SK-N-SH treated with all-trans-retinoic acid at 6 μM for 48 hours (cell line): ENCODE measurements around the gene ITM2C.
A peak's percentile ranks its signal among the peaks of the same experiment; 100 is the strongest.

ENCODE experiments used
- ATAC-seq: fragments of 200-7000 bp; cut with Tn5 transposase; 3 replicates; pipeline ENCODE4 v1.9.1; 2020; ENCODE audit warnings: mild to moderate bottlenecking, moderate library complexity
- ARNTL ChIP-seq: fragments of 450-650 bp; formaldehyde crosslinking; IDR thresholded peaks from 2 replicates; pipeline ENCODE4 v1.5.0; 2020; ENCODE audit warnings: low read depth, mild to moderate bottlenecking, moderate library complexity, borderline replicate concordance
- BACH2 ChIP-seq: fragments of 250-450 bp; sonication (Bioruptor Pico); IDR thresholded peaks from 2 replicates; pipeline ENCODE4 v1.9.0; 2021; ENCODE audit warnings: mild to moderate bottlenecking, borderline replicate concordance
- CSDC2 ChIP-seq: fragments of 250-450 bp; sonication (Bioruptor Pico); IDR thresholded peaks from 2 replicates; pipeline ENCODE4 v1.5.0; 2020; ENCODE audit warnings: mild to moderate bottlenecking, moderate library complexity
- CSRNP3 ChIP-seq: fragments of 250-450 bp; sonication (Bioruptor Pico); IDR thresholded peaks from 2 replicates; pipeline ENCODE4 v1.5.1; 2021; ENCODE audit warnings: mild to moderate bottlenecking, moderate library complexity
- ESRRG ChIP-seq: fragments of 250-450 bp; sonication (Bioruptor Pico); IDR thresholded peaks from 2 replicates; pipeline ENCODE4 v1.6.1; 2021; ENCODE audit warnings: mild to moderate bottlenecking
- OSR1 ChIP-seq: fragments of 250-450 bp; sonication (Bioruptor Pico); IDR thresholded peaks from 2 replicates; pipeline ENCODE4 v1.8.0; 2022; ENCODE audit warnings: moderate library complexity, mild to moderate bottlenecking, inconsistent platforms
- PATZ1 ChIP-seq: fragments of 250-450 bp; sonication (Bioruptor Pico); IDR thresholded peaks from 2 replicates; pipeline ENCODE4 v1.8.0; 2020; ENCODE audit warnings: mild to moderate bottlenecking, moderate library complexity, borderline replicate concordance
- PPARA ChIP-seq: fragments of 250-450 bp; sonication (Bioruptor Pico); IDR thresholded peaks from 2 replicates; pipeline ENCODE4 v1.5.0; 2020; ENCODE audit warnings: mild to moderate bottlenecking, borderline replicate concordance
- RARB ChIP-seq: fragments of 250-450 bp; sonication (Bioruptor Pico); IDR thresholded peaks from 2 replicates; pipeline ENCODE4 v1.8.0; 2021; ENCODE audit warnings: mild to moderate bottlenecking, moderate library complexity
- SNAI2 ChIP-seq: fragments of 250-450 bp; sonication (Bioruptor Pico); IDR thresholded peaks from 2 replicates; pipeline ENCODE4 v1.5.0; 2020; ENCODE audit warnings: mild to moderate bottlenecking, moderate library complexity
- TCF4 ChIP-seq: fragments of 250-450 bp; sonication (Bioruptor Pico); IDR thresholded peaks from 2 replicates; pipeline ENCODE4 v1.8.0; 2021; ENCODE audit warnings: mild to moderate bottlenecking, moderate library complexity, borderline replicate concordance
- TSHZ2 ChIP-seq: fragments of 250-450 bp; sonication (Bioruptor Pico); IDR thresholded peaks from 2 replicates; pipeline ENCODE4 v1.5.0; 2020; ENCODE audit warnings: mild to moderate bottlenecking, moderate library complexity
- ZC3H10 ChIP-seq: fragments of 250-450 bp; sonication (Bioruptor Pico); IDR thresholded peaks from 2 replicates; pipeline ENCODE4 v1.5.1; 2021; ENCODE audit warnings: mild to moderate bottlenecking, moderate library complexity
- ZFP3 ChIP-seq: fragments of 250-450 bp; sonication (Bioruptor Pico); IDR thresholded peaks from 2 replicates; pipeline ENCODE4 v1.5.0; 2020; ENCODE audit warnings: mild to moderate bottlenecking, moderate library complexity
- ZNF565 ChIP-seq: fragments of 450-650 bp; formaldehyde crosslinking; conservative IDR thresholded peaks from 2 replicates; pipeline ENCODE4 v1.5.0; 2020; ENCODE audit warnings: low read depth, mild to moderate bottlenecking, moderate library complexity
- ZNF70 ChIP-seq: fragments of 450-650 bp; formaldehyde crosslinking; IDR thresholded peaks from 2 replicates; pipeline ENCODE4 v1.5.0; 2020; ENCODE audit warnings: mild to moderate bottlenecking, moderate library complexity
- ZNF8 ChIP-seq: fragments of 450-650 bp; formaldehyde crosslinking; IDR thresholded peaks from 2 replicates; pipeline ENCODE4 v1.5.0; 2020; ENCODE audit warnings: mild to moderate bottlenecking, moderate library complexity
- TF ChIP-seq, protein P1 (sequence below): fragments of 250-450 bp; sonication (Bioruptor Pico); IDR thresholded peaks from 2 replicates; pipeline ENCODE4 v1.5.1; 2020; ENCODE audit warnings: low read depth, mild to moderate bottlenecking, moderate library complexity
- TF ChIP-seq, protein P2 (sequence below): fragments of 250-450 bp; sonication (Bioruptor Pico); IDR thresholded peaks from 2 replicates; pipeline ENCODE4 v1.8.0; 2021; ENCODE audit warnings: low read depth, mild to moderate bottlenecking, moderate library complexity, borderline replicate concordance

ITM2C gene

DNA sequence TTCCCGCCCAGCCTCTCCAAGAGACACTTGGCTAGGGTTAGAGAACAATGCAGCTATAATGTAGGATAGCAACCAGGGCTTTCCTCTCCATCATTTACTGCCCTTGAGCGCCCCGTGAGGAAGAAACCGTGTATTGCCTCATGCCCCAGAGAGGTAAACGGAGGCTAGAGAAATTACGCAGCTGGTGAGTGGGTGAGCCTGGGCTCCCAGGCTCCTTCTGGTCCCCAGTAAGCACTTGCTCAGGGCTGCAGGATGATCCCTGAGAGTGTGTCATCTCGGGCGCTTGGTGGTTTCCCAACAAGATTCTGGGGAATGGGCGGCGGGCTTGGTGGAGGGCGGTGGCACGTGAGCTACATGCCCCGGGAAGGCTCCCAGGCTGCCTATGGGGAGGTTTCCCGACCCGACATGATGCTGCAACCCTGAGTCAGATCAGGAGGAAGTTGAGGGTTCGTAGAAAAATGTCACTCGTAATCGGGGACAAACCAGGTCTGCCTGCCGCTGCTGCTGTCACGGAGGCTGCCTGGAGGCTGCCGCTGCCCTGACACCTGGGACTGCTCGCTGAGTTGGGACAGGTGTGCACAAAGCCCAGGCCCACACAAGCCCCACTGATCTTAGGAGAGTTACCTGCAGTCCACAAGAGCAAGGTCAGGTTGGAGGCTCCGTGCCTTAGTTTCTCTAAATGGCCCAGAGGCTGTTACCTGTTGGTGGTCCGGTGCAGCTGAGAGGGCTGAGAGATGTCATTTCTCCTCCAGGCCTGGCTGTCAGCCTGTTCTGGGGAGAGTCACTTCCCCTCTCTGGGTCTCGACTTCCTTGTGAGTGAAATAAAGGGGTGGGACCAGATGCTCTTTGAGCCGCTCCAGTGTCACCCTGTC lies 60.0 kb downstream of the ITM2C start, which contains the start of gene GPR55:
TSS of gene GPR55 (minus strand) at position 773 of the 872 bp plus-strand sequence. CDS start 14,280 bp downstream, outside the sequence.
- ATAC-seq = no peak; the same call in 2 of the 3 replicates
- TF ChIP-seq ESRRG (CRISPR knock-in tag) (no peak), TSHZ2 (no peak), RARB (no peak), TCF4 (no peak), ZNF70 (no peak)
- TF ChIP-seq, all 23 proteins: peak for 0

- TF ChIP-seq RARB = no peak
- no peak for TF ChIP-seq BACH2 (CRISPR knock-in tag)
- TF ChIP-seq, protein P1, sequence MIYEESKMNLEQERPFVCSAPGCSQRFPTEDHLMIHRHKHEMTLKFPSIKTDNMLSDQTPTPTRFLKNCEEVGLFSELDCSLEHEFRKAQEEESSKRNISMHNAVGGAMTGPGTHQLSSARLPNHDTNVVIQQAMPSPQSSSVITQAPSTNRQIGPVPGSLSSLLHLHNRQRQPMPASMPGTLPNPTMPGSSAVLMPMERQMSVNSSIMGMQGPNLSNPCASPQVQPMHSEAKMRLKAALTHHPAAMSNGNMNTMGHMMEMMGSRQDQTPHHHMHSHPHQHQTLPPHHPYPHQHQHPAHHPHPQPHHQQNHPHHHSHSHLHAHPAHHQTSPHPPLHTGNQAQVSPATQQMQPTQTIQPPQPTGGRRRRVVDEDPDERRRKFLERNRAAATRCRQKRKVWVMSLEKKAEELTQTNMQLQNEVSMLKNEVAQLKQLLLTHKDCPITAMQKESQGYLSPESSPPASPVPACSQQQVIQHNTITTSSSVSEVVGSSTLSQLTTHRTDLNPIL (CRISPR knock-in tag) = no peak
- TF ChIP-seq ZFP3 (CRISPR knock-in tag) = no peak
- TF ChIP-seq SNAI2 (CRISPR knock-in tag) = no peak
- no peak for TF ChIP-seq ZNF70
- TF ChIP-seq CSDC2 (CRISPR knock-in tag) = no peak
- TF ChIP-seq OSR1 (CRISPR knock-in tag) = no peak
- TF ChIP-seq, all 23 proteins: peak for 0
- no peak for ATAC-seq
Observed at GRCh38 chr2:230925443-230925878, 60.7 kb downstream of the ITM2C start.

GRCh38 chr2:230925879-230926765 lies 61.4 kb downstream of the ITM2C start:
- peak; percentile 67 for ATAC-seq
- TF ChIP-seq ARNTL (CRISPR knock-in tag) (no peak), BACH2 (CRISPR knock-in tag) (no peak), ZNF8 (no peak), ZFP3 (CRISPR knock-in tag) (no peak), CSRNP3 (CRISPR knock-in tag) (no peak), TCF4 (no peak), ZC3H10 (CRISPR knock-in tag) (no peak), ZNF565 (CRISPR knock-in tag) (no peak), SNAI2 (CRISPR knock-in tag) (no peak), PPARA (CRISPR knock-in tag) (no peak), OSR1 (CRISPR knock-in tag) (no peak), RARB (no peak), PATZ1 (CRISPR knock-in tag) (no peak), TSHZ2 (no peak), ZNF70 (no peak)
- TF ChIP-seq, protein P1 (CRISPR knock-in tag) = no peak
- TF ChIP-seq, protein P2, sequence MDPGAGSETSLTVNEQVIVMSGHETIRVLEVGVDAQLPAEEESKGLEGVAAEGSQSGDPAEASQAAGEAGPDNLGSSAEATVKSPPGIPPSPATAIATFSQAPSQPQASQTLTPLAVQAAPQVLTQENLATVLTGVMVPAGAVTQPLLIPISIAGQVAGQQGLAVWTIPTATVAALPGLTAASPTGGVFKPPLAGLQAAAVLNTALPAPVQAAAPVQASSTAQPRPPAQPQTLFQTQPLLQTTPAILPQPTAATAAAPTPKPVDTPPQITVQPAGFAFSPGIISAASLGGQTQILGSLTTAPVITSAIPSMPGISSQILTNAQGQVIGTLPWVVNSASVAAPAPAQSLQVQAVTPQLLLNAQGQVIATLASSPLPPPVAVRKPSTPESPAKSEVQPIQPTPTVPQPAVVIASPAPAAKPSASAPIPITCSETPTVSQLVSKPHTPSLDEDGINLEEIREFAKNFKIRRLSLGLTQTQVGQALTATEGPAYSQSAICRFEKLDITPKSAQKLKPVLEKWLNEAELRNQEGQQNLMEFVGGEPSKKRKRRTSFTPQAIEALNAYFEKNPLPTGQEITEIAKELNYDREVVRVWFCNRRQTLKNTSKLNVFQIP (CRISPR knock-in tag) = no peak
- TF ChIP-seq, all 23 proteins: peak for 0
